Kidney epithelial cell (primary cell): ENCODE measurements around the gene ABHD8. TPM values are rescaled to one million over a fixed set of nuclear protein-coding genes. Genes with fewer than 3 reads are reported as not detected.

Source experiments
- DNase-seq: peaks from one replicate; pipeline ENCODE4 v3.0.0-alpha.2; 2010; ENCODE audit warnings: low read depth
- H3K27me3 ChIP-seq: 2 replicates; pipeline ENCODE4 v1.6.0; 2011; ENCODE audit warnings: low read length; ENCODE audit not compliant: control insufficient read depth, insufficient read depth
- H3K36me3 ChIP-seq: 2 replicates; pipeline ENCODE4 v1.5.1; 2011; ENCODE audit warnings: low read length; ENCODE audit not compliant: control insufficient read depth, insufficient read depth
- H3K4me3 ChIP-seq: 2 replicates; pipeline ENCODE4 v1.5.1; 2011; ENCODE audit warnings: low read depth, mild to moderate bottlenecking, control low read depth, low read length
- total RNA-seq: library from RNA; depleted of rRNA; stranded (reverse); fragments of >200 nt; gene quantifications from 2 replicates; pipeline ENCODE4 v1.2.3, GENCODE V29; 2015
- TF ChIP-seq, protein P1 (sequence below): IDR thresholded peaks from 2 replicates; pipeline ENCODE4 v1.5.1; 2011; ENCODE audit warnings: mild to moderate bottlenecking, moderate library complexity, low read length, control low read depth, inconsistent platforms; ENCODE audit not compliant: insufficient read depth, poor library complexity, severe bottlenecking

ABHD8 gene
- total RNA-seq, 1 donor from 2014 or later, result 18.6 TPM

DNA sequence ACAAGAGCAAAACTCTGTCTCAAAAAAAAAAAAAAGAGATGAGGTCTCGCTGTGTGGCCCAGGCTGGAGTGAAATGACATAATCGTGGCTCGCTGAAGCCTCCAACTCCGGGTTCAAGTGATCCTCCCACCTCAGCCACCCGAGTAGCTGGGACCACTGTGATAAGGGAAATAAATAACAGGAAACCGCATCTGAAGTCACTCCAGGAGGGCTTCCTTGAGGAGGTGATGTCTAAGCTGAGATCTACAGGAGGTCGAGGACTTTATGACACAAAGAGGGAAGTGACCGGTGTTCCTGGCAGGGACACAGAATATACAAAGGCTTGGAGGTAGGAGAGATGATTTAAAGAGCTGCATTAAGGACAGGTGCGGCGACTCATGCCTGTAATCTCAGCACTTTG, 48.6 kb downstream of the ABHD8 start:
- TF ChIP-seq, protein P1, sequence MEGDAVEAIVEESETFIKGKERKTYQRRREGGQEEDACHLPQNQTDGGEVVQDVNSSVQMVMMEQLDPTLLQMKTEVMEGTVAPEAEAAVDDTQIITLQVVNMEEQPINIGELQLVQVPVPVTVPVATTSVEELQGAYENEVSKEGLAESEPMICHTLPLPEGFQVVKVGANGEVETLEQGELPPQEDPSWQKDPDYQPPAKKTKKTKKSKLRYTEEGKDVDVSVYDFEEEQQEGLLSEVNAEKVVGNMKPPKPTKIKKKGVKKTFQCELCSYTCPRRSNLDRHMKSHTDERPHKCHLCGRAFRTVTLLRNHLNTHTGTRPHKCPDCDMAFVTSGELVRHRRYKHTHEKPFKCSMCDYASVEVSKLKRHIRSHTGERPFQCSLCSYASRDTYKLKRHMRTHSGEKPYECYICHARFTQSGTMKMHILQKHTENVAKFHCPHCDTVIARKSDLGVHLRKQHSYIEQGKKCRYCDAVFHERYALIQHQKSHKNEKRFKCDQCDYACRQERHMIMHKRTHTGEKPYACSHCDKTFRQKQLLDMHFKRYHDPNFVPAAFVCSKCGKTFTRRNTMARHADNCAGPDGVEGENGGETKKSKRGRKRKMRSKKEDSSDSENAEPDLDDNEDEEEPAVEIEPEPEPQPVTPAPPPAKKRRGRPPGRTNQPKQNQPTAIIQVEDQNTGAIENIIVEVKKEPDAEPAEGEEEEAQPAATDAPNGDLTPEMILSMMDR, result no peak
- H3K27me3 ChIP-seq, result no peaks in the 10 kb centered on the region
- H3K36me3 ChIP-seq, result no peaks in the 10 kb centered on the region
- no peak overlapping the region for H3K4me3 ChIP-seq
- no peak for DNase-seq

- no peak overlapping the region for H3K4me3 ChIP-seq
- no peaks in the 10 kb centered on the region for H3K27me3 ChIP-seq
- DNase-seq, result no peak
- TF ChIP-seq, protein P1, result no peak
- no peaks in the 10 kb centered on the region for H3K36me3 ChIP-seq
Observed at GRCh38 chr19:17249887-17250548, 53.2 kb downstream of the ABHD8 start.

DNA sequence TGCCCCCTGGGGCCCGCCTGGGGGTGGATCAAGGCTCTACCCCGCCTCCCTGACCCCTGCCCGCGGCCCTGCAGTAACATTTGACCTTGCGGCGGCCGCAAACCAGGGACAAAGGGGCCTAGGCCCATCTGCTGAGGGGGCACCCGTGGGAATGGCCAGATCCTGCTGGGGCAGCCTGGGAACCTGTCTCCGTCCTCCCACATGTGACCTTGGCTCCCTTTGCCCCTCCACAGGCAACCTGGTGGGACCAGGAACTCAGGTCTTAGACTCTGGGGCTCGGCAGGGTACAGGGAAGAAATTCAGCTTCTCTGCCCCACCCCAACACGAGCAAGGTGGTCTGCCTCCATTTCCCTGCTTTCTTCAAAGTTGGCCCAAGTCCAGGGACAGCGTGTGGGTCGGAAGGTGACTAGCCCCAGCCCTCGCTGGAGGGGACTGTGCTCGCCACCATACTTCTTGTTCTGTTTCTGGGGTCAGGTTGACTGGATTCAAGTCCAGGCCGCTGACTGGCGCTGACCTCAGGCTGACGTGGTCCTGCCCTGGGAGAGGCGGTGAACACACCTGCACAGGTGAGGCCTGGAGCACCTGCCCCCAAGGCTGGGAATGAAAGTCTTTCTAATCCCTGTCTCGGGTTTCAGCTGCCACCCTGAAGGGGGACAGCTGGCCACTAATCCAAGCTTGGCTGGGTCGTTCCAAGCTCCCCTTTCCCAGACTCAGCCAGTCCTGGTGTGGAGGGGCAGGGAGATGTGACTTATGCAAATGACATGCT, 55.0 kb downstream of the ABHD8 start:
- no peaks in the 10 kb centered on the region for H3K27me3 ChIP-seq

GRCh38 chr19:17246681-17247425, 56.4 kb downstream of the ABHD8 start:
- Histone ChIP-seq H3K4me3 (no peak overlapping the region), H3K27me3 (no peaks in the 10 kb centered on the region), H3K36me3 (no peaks in the 10 kb centered on the region)
- TF ChIP-seq, protein P1, result no peak
- DNase-seq, result no peak

More for the DNA sequence above, 55.0 kb downstream of the ABHD8 start:
- no peak overlapping the region for H3K4me3 ChIP-seq
- no peak for DNase-seq
- no peaks in the 10 kb centered on the region for H3K36me3 ChIP-seq
- TF ChIP-seq, protein P1, result no peak

- TF ChIP-seq, protein P1, result no peak
- H3K27me3 ChIP-seq, result no peaks in the 10 kb centered on the region
- H3K4me3 ChIP-seq, result peak within 1 kb of the TSS; percentile 95
- no peaks in the 10 kb centered on the region for H3K36me3 ChIP-seq
- no peak for DNase-seq
Observed at GRCh38 chr19:17245535-17245984, 57.7 kb downstream of the ABHD8 start, which contains the start of gene NR2F6. Gene NR2F6, minus strand, starts transcription at chr19:17245919. Its CDS starts 699 bp downstream, at chr19:17245220.
